Inferior parietal cortex (tissue), 1 donor: Measurements from ENCODE around the gene BTF3.
"Not testable (repeated sequence)": the region's sequence is repeated elsewhere in the genome, so short reads cannot be mapped to it uniquely, and the experiment has no call there.

ENCODE experiments used
- DNase-seq: peaks from one replicate; pipeline ENCODE4 v3.0.0-alpha.2; 2016; ENCODE audit errors: extremely low spot score

The BTF3 gene

GRCh38 chr5:73498057-73498992 is at the start of gene BTF3:
Gene BTF3, plus strand, starts transcription at chr5:73498442. Its CDS starts 226 bp downstream, at chr5:73498668.
- peak; percentile 99 for DNase-seq

GRCh38 chr5:73448463-73449136 is 49.6 kb upstream of the BTF3 start, which contains the start of gene FOXD1:
Gene FOXD1, minus strand, starts transcription at chr5:73448777. Its CDS starts 415 bp downstream, at chr5:73448362.
- DNase-seq: no peak

GRCh38 chr5:73450137-73450536 is 48.1 kb upstream of the BTF3 start:
- DNase-seq: no peak

GRCh38 chr5:73450672-73451223 is 47.5 kb upstream of the BTF3 start:
- no peak for DNase-seq

GRCh38 chr5:73451224-73452130 is 46.8 kb upstream of the BTF3 start:
- DNase-seq: no peak

- DNase-seq: no peak
These were observed 46.0 kb upstream of the BTF3 start for GRCh38 chr5:73452215-73452614.

GRCh38 chr5:73454379-73455036 is 43.7 kb upstream of the BTF3 start:
- DNase-seq: peak; percentile 49

GRCh38 chr5:73456462-73456861 is 41.8 kb upstream of the BTF3 start:
- not testable (repeated sequence) for DNase-seq

- no peak for DNase-seq
These were observed 38.9 kb upstream of the BTF3 start for GRCh38 chr5:73459366-73459765.

GRCh38 chr5:73460133-73460532 is 38.1 kb upstream of the BTF3 start:
- DNase-seq: no peak

GRCh38 chr5:73464016-73464745 is 34.1 kb upstream of the BTF3 start:
- DNase-seq: no peak

GRCh38 chr5:73468638-73469037 is 29.6 kb upstream of the BTF3 start:
- not testable (repeated sequence) for DNase-seq

- no peak for DNase-seq
These were observed 28.4 kb upstream of the BTF3 start for GRCh38 chr5:73469878-73470277.

- no peak for DNase-seq
These were observed 26.6 kb upstream of the BTF3 start for GRCh38 chr5:73471654-73472053.

GRCh38 chr5:73472116-73472515 is 26.1 kb upstream of the BTF3 start:
- DNase-seq: no peak

GRCh38 chr5:73480500-73480899 is 17.7 kb upstream of the BTF3 start:
- DNase-seq: no peak

- no peak for DNase-seq
These were observed 15.7 kb upstream of the BTF3 start for GRCh38 chr5:73482383-73483136.

- DNase-seq: no peak
These were observed 14.6 kb upstream of the BTF3 start for GRCh38 chr5:73483676-73484075.

GRCh38 chr5:73484511-73484910 is 13.7 kb upstream of the BTF3 start:
- no peak for DNase-seq
